Measurements from ENCODE around the gene AMZ1. TPM values are rescaled to one million over a fixed set of nuclear protein-coding genes. Genes with fewer than 3 reads are reported as not detected.
A peak's percentile ranks its signal among the peaks of the same experiment; 100 is the strongest.

The AMZ1 gene
- total RNA-seq, 3 donors from 2014 or later (not counting 1 experiment from before 2014, with no cell fraction given), result 0.07 to 1.2 (median 0.27) TPM

- intact Hi-C loops (cut with micrococcal nuclease), result no loop called here
- Histone ChIP-seq H3K36me3 (ENCODE audit: control insufficient read depth, insufficient read depth, low read length) (no peaks in the 10 kb centered on the region), H3K27ac (ENCODE audit: low read length) (no peak overlapping the region), H3K4me1 (ENCODE audit: control insufficient read depth, insufficient read depth, low read length) (peaks cover 72% of the 10 kb centered on the region), H3K4me3 (ENCODE audit: low read length) (no peak overlapping the region), H3K27me3 (ENCODE audit: control insufficient read depth, insufficient read depth, low read length) (peaks cover 31% of the 10 kb centered on the region), H3K9me3 (ENCODE audit: control insufficient read depth, insufficient read depth, low read length) (no peaks in the 10 kb centered on the region)
- 32% methylated on average over 13 of the region's 13 CpGs for WGBS (ENCODE audit: insufficient coverage)
- DNase-seq, result peak in 1 of 2 donors; percentile 33
- H3K36me3 Mint-ChIP-seq, result no peaks in the 10 kb centered on the region
- peaks cover 60 to 82% of the 10 kb centered on the region in 2 donors for H3K27me3 Mint-ChIP-seq (ENCODE audit: low read depth in 2 of 2)
- H3K27ac Mint-ChIP-seq, result no peak overlapping the region
- peaks cover 35 to 58% of the 10 kb centered on the region in 2 donors for H3K4me1 Mint-ChIP-seq
- TF ChIP-seq CTCF (IDR thresholded peaks at IDR 0.05), result no peak
- ATAC-seq, result peak; percentile 13 to 37 (median 30)
- no peaks in the 10 kb centered on the region for H3K9me3 Mint-ChIP-seq
- H3K4me3 Mint-ChIP-seq, result no peak overlapping the region
Observed at GRCh38 chr7:2713370-2713769, 25.4 kb downstream of the AMZ1 start.

GRCh38 chr7:2713978-2714377 is 26.0 kb downstream of the AMZ1 start:
- no peaks in the 10 kb centered on the region for H3K9me3 ChIP-seq (ENCODE audit: control insufficient read depth, insufficient read depth, low read length)
- no peak overlapping the region for H3K4me3 Mint-ChIP-seq
- 93% methylated on average over 11 of the region's 12 CpGs for WGBS (ENCODE audit: insufficient coverage)
- H3K4me1 ChIP-seq (ENCODE audit: control insufficient read depth, insufficient read depth, low read length), result peaks cover 76% of the 10 kb centered on the region
- no peak for TF ChIP-seq CTCF (IDR thresholded peaks at IDR 0.05)
- H3K36me3 Mint-ChIP-seq, result no peaks in the 10 kb centered on the region
- peaks cover 66 to 84% of the 10 kb centered on the region in 2 donors for H3K27me3 Mint-ChIP-seq (ENCODE audit: low read depth in 2 of 2)
- no peak for DNase-seq
- H3K4me1 Mint-ChIP-seq, result peaks cover 39 to 64% of the 10 kb centered on the region in 2 donors
- H3K27me3 ChIP-seq (ENCODE audit: control insufficient read depth, insufficient read depth, low read length), result peaks cover 34% of the 10 kb centered on the region
- ATAC-seq, result no peak
- no peak overlapping the region for H3K4me3 ChIP-seq (ENCODE audit: low read length)
- no peaks in the 10 kb centered on the region for H3K36me3 ChIP-seq (ENCODE audit: control insufficient read depth, insufficient read depth, low read length)
- H3K27ac ChIP-seq (ENCODE audit: low read length), result no peak overlapping the region
- no peak overlapping the region for H3K27ac Mint-ChIP-seq
- no peaks in the 10 kb centered on the region for H3K9me3 Mint-ChIP-seq
- intact Hi-C loops (cut with micrococcal nuclease), result no loop called here

- H3K4me3 ChIP-seq (ENCODE audit: low read length), result no peak overlapping the region
- peaks cover 29% of the 10 kb centered on the region for H3K27me3 ChIP-seq (ENCODE audit: control insufficient read depth, insufficient read depth, low read length)
- Mint-ChIP-seq H3K4me1 (peaks cover 37 to 64% of the 10 kb centered on the region in 2 donors), H3K27me3 (ENCODE audit: low read depth in 2 of 2) (peaks cover 64 to 81% of the 10 kb centered on the region in 2 donors), H3K4me3 (no peak overlapping the region), H3K36me3 (no peaks in the 10 kb centered on the region), H3K9me3 (no peaks in the 10 kb centered on the region), H3K27ac (no peak overlapping the region)
- intact Hi-C loops (cut with micrococcal nuclease), result no loop called here
- DNase-seq, result no peak
- H3K9me3 ChIP-seq (ENCODE audit: control insufficient read depth, insufficient read depth, low read length), result no peaks in the 10 kb centered on the region
- peaks cover 73% of the 10 kb centered on the region for H3K4me1 ChIP-seq (ENCODE audit: control insufficient read depth, insufficient read depth, low read length)
- no peaks in the 10 kb centered on the region for H3K36me3 ChIP-seq (ENCODE audit: control insufficient read depth, insufficient read depth, low read length)
- no peak for ATAC-seq
- 92% methylated on average over 9 of the region's 9 CpGs for WGBS (ENCODE audit: insufficient coverage)
- H3K27ac ChIP-seq (ENCODE audit: low read length), result no peak overlapping the region
- TF ChIP-seq CTCF (IDR thresholded peaks at IDR 0.05), result no peak
Observed at GRCh38 chr7:2714636-2715035, 26.6 kb downstream of the AMZ1 start.
